ENCODE measurements around the gene PCBP3.

- TF ChIP-seq SRF (IDR thresholded peaks at IDR 0.05; ENCODE audit: low read depth in 2 of 2, low read length in 2 of 2), result no peak
- no peak for TF ChIP-seq POLR2A (IDR thresholded peaks at IDR 0.05; ENCODE audit: low read depth, low read length)
- TF ChIP-seq KAT2A (conservative IDR thresholded peaks at IDR 0.05; ENCODE audit: control insufficient read depth, low read depth, low read length), result no peak
- no peak for TF ChIP-seq RAD51 (IDR thresholded peaks at IDR 0.05)
- TF ChIP-seq KLF5 (IDR thresholded peaks at IDR 0.05; ENCODE audit: partially characterized antibody), result no peak
- no peak for TF ChIP-seq TCF12 (IDR thresholded peaks at IDR 0.05; ENCODE audit: low read depth, low read length)
These were observed 276.1 kb downstream of the PCBP3 start for GRCh38 chr21:45919593-45919992.

Data from GM12878 (cell line).